H1 (cell line): ENCODE data around the gene RIN3. TPM values are rescaled to one million over a fixed set of nuclear protein-coding genes. Genes with fewer than 3 reads are reported as not detected.

Source experiments
- BACH1 ChIP-seq: IDR thresholded peaks from 2 replicates; pipeline ENCODE4 v1.6.1; 2012; ENCODE audit warnings: low read length, improper control_type of control experiment
- BRCA1 ChIP-seq: IDR thresholded peaks from 2 replicates; pipeline ENCODE4 v1.6.1; 2012; ENCODE audit warnings: low read depth, low read length, improper control_type of control experiment
- JUN ChIP-seq: IDR thresholded peaks from 2 replicates; pipeline ENCODE4 v1.6.1; 2011; ENCODE audit warnings: low read depth, mild to moderate bottlenecking, improper control_type of control experiment, low read length
- KDM1A ChIP-seq: fragments of 200-600, 300-600 bp; sonication (generic); IDR thresholded peaks from 2 replicates; pipeline ENCODE4 v1.7.1; 2016; ENCODE audit warnings: mild to moderate bottlenecking, low read length, borderline replicate concordance
- KDM4A ChIP-seq: IDR thresholded peaks from one replicate; pipeline ENCODE4 v1.7.1; 2012; ENCODE audit warnings: low read depth, mild to moderate bottlenecking, moderate library complexity, low read length, inconsistent platforms; ENCODE audit not compliant: severe bottlenecking
- MAFK ChIP-seq: IDR thresholded peaks from 2 replicates; pipeline ENCODE4 v1.6.1; 2012; ENCODE audit warnings: low read depth, mild to moderate bottlenecking, improper control_type of control experiment, low read length
- SP4 ChIP-seq: IDR thresholded peaks from 2 replicates; pipeline ENCODE4 v1.6.1; 2012; ENCODE audit warnings: low read length, inconsistent platforms
- SUZ12 ChIP-seq: fragments of 200-600 bp; sonication (generic); IDR thresholded peaks from 2 replicates; pipeline ENCODE4 v1.6.1; 2012; ENCODE audit warnings: mild to moderate bottlenecking, inconsistent platforms, low read length, moderate library complexity, mixed read lengths
- TBP ChIP-seq: IDR thresholded peaks from 2 replicates; pipeline ENCODE4 v1.6.1; 2011; ENCODE audit warnings: low read depth, low read length, improper control_type of control experiment
- polyA plus RNA-seq, 7 experiments: library from polyadenylated mRNA; depleted of rRNA in 3 of 7; stranded (reverse) in 5 of 7; unstranded in 2 of 7; fragments of >200 nt in 5 of 7; fragments of 200-250 nt in 2 of 7; gene quantifications; 1 replicate in 5 of 7; 2 replicates in 1 of 7; 4 replicates in 1 of 7; pipeline versions ENCODE4 v1.2.1 to v1.2.3, GENCODE V29; 2011 to 2013; ENCODE audit warnings: missing spikeins in 2 of 7, mixed read lengths in 2 of 7
- total RNA-seq: library from RNA; stranded (reverse); fragmentation: NEBNext Ultra II Directional; extraction: Animal tissue kit (Norgen Biotek cat#: 25700); gene quantifications from 2 replicates; pipeline ENCODE4 v1.2.1, GENCODE V29; 2021
- TF ChIP-seq, protein P1 (sequence below): IDR thresholded peaks from 2 replicates; pipeline ENCODE4 v1.6.1; 2011; ENCODE audit warnings: low read length, improper control_type of control experiment

RIN3 gene
- total and polyA plus RNA-seq, 2 of the 8 experiments (the other 6 are each of a cell fraction or from before 2014, with no cell fraction given) = 0.59 to 1.5 TPM

DNA sequence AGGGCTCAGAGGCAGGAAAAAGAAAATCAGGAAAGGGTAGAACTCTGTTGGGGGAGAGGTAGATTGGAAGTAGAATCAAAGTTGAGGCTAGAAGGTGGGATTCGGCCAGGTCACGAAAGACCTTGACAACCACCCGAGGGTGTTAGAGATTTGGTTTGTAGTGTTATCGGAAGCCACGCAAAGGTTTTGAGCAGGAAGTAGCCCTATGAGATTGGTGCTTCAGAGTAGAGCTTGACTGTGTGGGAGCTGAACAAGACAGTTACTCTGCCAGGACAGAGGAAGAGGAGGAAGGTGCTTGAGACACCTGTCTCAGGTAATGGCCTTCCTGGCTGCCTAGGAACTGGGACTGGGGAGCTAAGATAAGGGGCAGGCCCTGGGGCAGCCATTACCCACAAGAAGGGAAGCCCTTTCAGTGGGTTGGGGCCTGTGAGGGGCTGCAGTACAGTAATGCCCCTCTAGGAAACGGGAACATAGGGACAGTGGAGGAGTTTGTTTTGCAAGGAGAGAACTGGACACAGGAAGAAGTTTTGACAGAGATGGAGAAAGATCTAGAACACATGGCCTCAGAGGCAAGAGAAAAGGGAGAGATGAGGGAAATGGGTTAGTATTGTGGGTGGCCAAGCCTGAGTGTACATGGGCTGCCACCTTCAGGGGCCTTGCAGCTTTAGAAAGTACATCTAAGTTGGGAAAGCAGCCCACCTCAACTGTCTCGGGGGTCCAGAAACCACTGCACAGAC, 73.5 kb downstream of the RIN3 start (continued):
- TF ChIP-seq, protein P1, sequence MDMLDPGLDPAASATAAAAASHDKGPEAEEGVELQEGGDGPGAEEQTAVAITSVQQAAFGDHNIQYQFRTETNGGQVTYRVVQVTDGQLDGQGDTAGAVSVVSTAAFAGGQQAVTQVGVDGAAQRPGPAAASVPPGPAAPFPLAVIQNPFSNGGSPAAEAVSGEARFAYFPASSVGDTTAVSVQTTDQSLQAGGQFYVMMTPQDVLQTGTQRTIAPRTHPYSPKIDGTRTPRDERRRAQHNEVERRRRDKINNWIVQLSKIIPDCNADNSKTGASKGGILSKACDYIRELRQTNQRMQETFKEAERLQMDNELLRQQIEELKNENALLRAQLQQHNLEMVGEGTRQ = no peak
- TF ChIP-seq TBP = no peak
- TF ChIP-seq BACH1 = no peak
- no peak for TF ChIP-seq BRCA1
- TF ChIP-seq SP4 = no peak
- TF ChIP-seq KDM1A = no peak
- TF ChIP-seq MAFK = no peak
- no peak for TF ChIP-seq KDM4A
- no peak for TF ChIP-seq JUN
- TF ChIP-seq SUZ12 = no peak
